HepG2 (cell line): ENCODE measurements around the gene MIER1. TPM values are rescaled to one million over a fixed set of nuclear protein-coding genes. Genes with fewer than 3 reads are reported as not detected.

Experiments
- AFF4 ChIP-seq: sonication (generic); formaldehyde crosslinking; IDR thresholded peaks from 2 replicates; pipeline ENCODE4 v1.4.0; 2020; ENCODE audit warnings: missing genetic modification reagents
- DDIT3 ChIP-seq: sonication (generic); formaldehyde crosslinking; IDR thresholded peaks from 2 replicates; pipeline ENCODE4 v1.4.0; 2020; ENCODE audit warnings: mild to moderate bottlenecking, missing genetic modification reagents
- GTF3A ChIP-seq: sonication (generic); formaldehyde crosslinking; conservative IDR thresholded peaks from 2 replicates; pipeline ENCODE4 v1.4.0; 2020; ENCODE audit warnings: mild to moderate bottlenecking, missing genetic modification reagents
- KDM4B ChIP-seq: sonication (generic); formaldehyde crosslinking; IDR thresholded peaks from 2 replicates; pipeline ENCODE4 v1.4.0; 2020; ENCODE audit warnings: missing genetic modification reagents
- PAXIP1 ChIP-seq: sonication (generic); formaldehyde crosslinking; conservative IDR thresholded peaks from 2 replicates; pipeline ENCODE4 v1.4.0; 2020; ENCODE audit warnings: mild to moderate bottlenecking, missing genetic modification reagents, moderate library complexity
- TFE3 ChIP-seq: IDR thresholded peaks from 2 replicates; pipeline ENCODE4 v1.6.1; 2016
- THAP9 ChIP-seq: sonication (generic); formaldehyde crosslinking; IDR thresholded peaks from 2 replicates; pipeline ENCODE4; 2020; ENCODE audit warnings: missing genetic modification reagents, mild to moderate bottlenecking, borderline replicate concordance
- YY1 ChIP-seq: IDR thresholded peaks from 2 replicates; pipeline ENCODE4 v1.6.1; 2011; ENCODE audit warnings: low read length, low read depth, moderate library complexity, mild to moderate bottlenecking; ENCODE audit not compliant: insufficient read depth, insufficient replicate concordance
- ZIK1 ChIP-seq: sonication (generic); formaldehyde crosslinking; IDR thresholded peaks from 2 replicates; pipeline ENCODE4 v1.5.0; 2020; ENCODE audit warnings: mild to moderate bottlenecking, low read depth, missing genetic modification reagents, borderline replicate concordance
- ZMAT5 ChIP-seq: sonication (generic); formaldehyde crosslinking; IDR thresholded peaks from 2 replicates; pipeline ENCODE4 v1.5.0; 2020; ENCODE audit warnings: mild to moderate bottlenecking, low read depth, missing genetic modification reagents, borderline replicate concordance
- ZNF546 ChIP-seq: sonication (generic); formaldehyde crosslinking; conservative IDR thresholded peaks from 2 replicates; pipeline ENCODE4 v1.8.1; 2023; ENCODE audit warnings: mild to moderate bottlenecking, missing genetic modification reagents
- ZNF556 ChIP-seq: sonication (generic); formaldehyde crosslinking; IDR thresholded peaks from 2 replicates; pipeline ENCODE4 v1.4.0; 2020; ENCODE audit warnings: mild to moderate bottlenecking, missing genetic modification reagents, borderline replicate concordance
- ZNF720 ChIP-seq: sonication (generic); formaldehyde crosslinking; IDR thresholded peaks from 2 replicates; pipeline ENCODE4 v1.4.0; 2020; ENCODE audit warnings: missing genetic modification reagents
- ZNF83 ChIP-seq: sonication (generic); formaldehyde crosslinking; IDR thresholded peaks from 2 replicates; pipeline ENCODE4 v1.4.0; 2020; ENCODE audit warnings: missing genetic modification reagents, mild to moderate bottlenecking, borderline replicate concordance
- polyA plus RNA-seq, 8 experiments: library from polyadenylated mRNA; depleted of rRNA in 3 of 8; stranded (reverse) in 7 of 8; unstranded in 1 of 8; fragments of >200 nt; fragmentation: Illumina TruSeq in 4 of 8; extraction: Trizol in 4 of 8; gene quantifications; 2 replicates each; pipeline versions ENCODE4 v1.2.1 to v1.2.3, GENCODE V29; 2011 to 2016; ENCODE audit warnings: low read depth in 4 of 8, missing spikeins in 1 of 8, mixed read lengths in 1 of 8; ENCODE audit not compliant: insufficient read depth in 1 of 8
- total RNA-seq, 5 experiments: library from RNA; depleted of rRNA; stranded (reverse); fragments of >200 nt; fragmentation: Illumina TruSeq; extraction: Trizol; gene quantifications; 2 replicates each; pipeline ENCODE4 v1.2.3, GENCODE V29; 2016; ENCODE audit warnings: low read depth in 1 of 5

Gene MIER1
- total and polyA plus RNA-seq, 2 of the 13 experiments (the other 11 are each of a cell fraction or from before 2014, with no cell fraction given), result 7.0 to 30.4 TPM

- peak; percentile 78; the same call in 1 of the 2 replicates for TF ChIP-seq ZNF556 (CRISPR knock-in tag)
- no peak for TF ChIP-seq ZMAT5 (CRISPR knock-in tag)
- TF ChIP-seq YY1, result peak; percentile 61
- peak; percentile 80; the same call in 1 of the 2 replicates for TF ChIP-seq ZIK1 (CRISPR knock-in tag)
- TF ChIP-seq AFF4 (CRISPR knock-in tag), result no peak
- no peak; the same call in 1 of the 2 replicates for TF ChIP-seq TFE3 (CRISPR knock-in tag)
- peak; percentile 65; the same call in 1 of the 2 replicates for TF ChIP-seq ZNF546 (CRISPR knock-in tag)
- TF ChIP-seq GTF3A, result no peak
- TF ChIP-seq ZNF83 (CRISPR knock-in tag), result no peak
- no peak for TF ChIP-seq DDIT3
- no peak for TF ChIP-seq ZNF720 (CRISPR knock-in tag)
- TF ChIP-seq THAP9 (CRISPR knock-in tag), result peak; percentile 73; the same call in 1 of the 2 replicates
- TF ChIP-seq KDM4B, result no peak
- TF ChIP-seq PAXIP1, result peak; percentile 52
These were observed at the start of gene MIER1, which contains the start of gene DNAI4 (continued) for GRCh38 chr1:66924756-66925557.
